H1 (cell line): ENCODE measurements around the gene ASXL3. TPM values are rescaled to one million over a fixed set of nuclear protein-coding genes. Genes with fewer than 3 reads are reported as not detected.

Experiments
- ASH2L ChIP-seq: fragments of 200-600, 300-600 bp; sonication (generic); IDR thresholded peaks from one replicate; pipeline ENCODE4 v1.7.1; 2017; ENCODE audit warnings: low read length
- BACH1 ChIP-seq: IDR thresholded peaks from 2 replicates; pipeline ENCODE4 v1.6.1; 2012; ENCODE audit warnings: low read length, improper control_type of control experiment
- CEBPB ChIP-seq: IDR thresholded peaks from 2 replicates; pipeline ENCODE4 v1.6.1; 2012; ENCODE audit warnings: low read depth, low read length
- CHD7 ChIP-seq: fragments of 300-600 bp; sonication (generic); IDR thresholded peaks from 2 replicates; pipeline ENCODE4 v1.7.1; 2012; ENCODE audit warnings: low read length, moderate library complexity, mild to moderate bottlenecking, inconsistent platforms; ENCODE audit not compliant: insufficient replicate concordance
- CTBP2 ChIP-seq: IDR thresholded peaks from 2 replicates; pipeline ENCODE4 v1.7.0; 2011; ENCODE audit warnings: borderline replicate concordance, mild to moderate bottlenecking, moderate library complexity, mixed read lengths, low read length; ENCODE audit not compliant: insufficient read depth, insufficient read length
- EGR1 ChIP-seq: IDR thresholded peaks from 2 replicates; pipeline ENCODE4 v1.6.1; 2011; ENCODE audit warnings: low read depth, low read length, borderline replicate concordance
- SIRT6 ChIP-seq: IDR thresholded peaks from one replicate; pipeline ENCODE4 v1.7.1; 2012; ENCODE audit warnings: low read length, inconsistent platforms
- TEAD4 ChIP-seq: IDR thresholded peaks from 2 replicates; pipeline ENCODE4 v1.6.1; 2012; ENCODE audit warnings: low read depth, low read length, inconsistent platforms, mixed read lengths
- polyA plus RNA-seq, 7 experiments: library from polyadenylated mRNA; depleted of rRNA in 3 of 7; stranded (reverse) in 5 of 7; unstranded in 2 of 7; fragments of >200 nt in 5 of 7; fragments of 200-250 nt in 2 of 7; gene quantifications; 1 replicate in 5 of 7; 2 replicates in 1 of 7; 4 replicates in 1 of 7; pipeline versions ENCODE4 v1.2.1 to v1.2.3, GENCODE V29; 2011 to 2013; ENCODE audit warnings: missing spikeins in 2 of 7, mixed read lengths in 2 of 7
- total RNA-seq: library from RNA; stranded (reverse); fragmentation: NEBNext Ultra II Directional; extraction: Animal tissue kit (Norgen Biotek cat#: 25700); gene quantifications from 2 replicates; pipeline ENCODE4 v1.2.1, GENCODE V29; 2021

The ASXL3 gene
- total and polyA plus RNA-seq, 2 of the 8 experiments (the other 6 are each of a cell fraction or from before 2014, with no cell fraction given): 0.08 to 1.3 TPM

DNA sequence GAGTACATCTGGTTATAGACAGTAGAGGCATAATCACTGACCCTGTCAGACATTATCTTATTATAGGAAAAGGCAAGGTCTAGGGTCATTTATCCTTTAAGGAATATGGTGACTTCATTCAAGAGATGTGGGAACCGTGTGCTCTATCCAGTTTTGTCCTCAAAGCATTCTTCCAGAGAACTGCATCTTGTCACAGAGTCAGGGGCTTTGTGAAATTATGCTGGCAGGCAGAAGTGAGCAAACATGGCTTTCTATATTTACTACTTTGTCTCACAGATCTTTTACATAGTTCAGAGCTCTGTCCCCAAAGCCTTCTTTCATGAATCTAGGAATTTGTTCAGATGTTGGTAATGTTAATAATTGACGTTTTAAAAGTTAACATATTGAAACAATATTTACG, 177.4 kb downstream of the ASXL3 start (continued):
- TF ChIP-seq CHD7: no peak
- no peak for TF ChIP-seq CEBPB
- TF ChIP-seq ASH2L: no peak
- no peak for TF ChIP-seq SIRT6
- TF ChIP-seq EGR1: no peak
- no peak for TF ChIP-seq TEAD4
- TF ChIP-seq BACH1: no peak
- TF ChIP-seq CTBP2: no peak
